ENCODE data around the gene SQSTM1.

- TF ChIP-seq, protein P1, sequence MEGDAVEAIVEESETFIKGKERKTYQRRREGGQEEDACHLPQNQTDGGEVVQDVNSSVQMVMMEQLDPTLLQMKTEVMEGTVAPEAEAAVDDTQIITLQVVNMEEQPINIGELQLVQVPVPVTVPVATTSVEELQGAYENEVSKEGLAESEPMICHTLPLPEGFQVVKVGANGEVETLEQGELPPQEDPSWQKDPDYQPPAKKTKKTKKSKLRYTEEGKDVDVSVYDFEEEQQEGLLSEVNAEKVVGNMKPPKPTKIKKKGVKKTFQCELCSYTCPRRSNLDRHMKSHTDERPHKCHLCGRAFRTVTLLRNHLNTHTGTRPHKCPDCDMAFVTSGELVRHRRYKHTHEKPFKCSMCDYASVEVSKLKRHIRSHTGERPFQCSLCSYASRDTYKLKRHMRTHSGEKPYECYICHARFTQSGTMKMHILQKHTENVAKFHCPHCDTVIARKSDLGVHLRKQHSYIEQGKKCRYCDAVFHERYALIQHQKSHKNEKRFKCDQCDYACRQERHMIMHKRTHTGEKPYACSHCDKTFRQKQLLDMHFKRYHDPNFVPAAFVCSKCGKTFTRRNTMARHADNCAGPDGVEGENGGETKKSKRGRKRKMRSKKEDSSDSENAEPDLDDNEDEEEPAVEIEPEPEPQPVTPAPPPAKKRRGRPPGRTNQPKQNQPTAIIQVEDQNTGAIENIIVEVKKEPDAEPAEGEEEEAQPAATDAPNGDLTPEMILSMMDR (IDR thresholded peaks at IDR 0.05): no peak
- TF ChIP-seq POLR2A (IDR thresholded peaks at IDR 0.05): no peak
Observed at GRCh38 chr5:179854356-179854755, 33.7 kb downstream of the SQSTM1 start.
